NOMO-1 treated with DMSO at 0.1 percent for 48 hours (cell line): ENCODE data around the gene RSPH4A.
"Not testable (repeated sequence)": the region's sequence is repeated elsewhere in the genome, so short reads cannot be mapped to it uniquely, and the experiment has no call there.

Experiments used
- DNase-seq: peaks from one replicate; lab custom pipeline; 2025; ENCODE audit not compliant: unreplicated experiment; lab: John Stamatoyannopoulos, UW

RSPH4A gene

DNA sequence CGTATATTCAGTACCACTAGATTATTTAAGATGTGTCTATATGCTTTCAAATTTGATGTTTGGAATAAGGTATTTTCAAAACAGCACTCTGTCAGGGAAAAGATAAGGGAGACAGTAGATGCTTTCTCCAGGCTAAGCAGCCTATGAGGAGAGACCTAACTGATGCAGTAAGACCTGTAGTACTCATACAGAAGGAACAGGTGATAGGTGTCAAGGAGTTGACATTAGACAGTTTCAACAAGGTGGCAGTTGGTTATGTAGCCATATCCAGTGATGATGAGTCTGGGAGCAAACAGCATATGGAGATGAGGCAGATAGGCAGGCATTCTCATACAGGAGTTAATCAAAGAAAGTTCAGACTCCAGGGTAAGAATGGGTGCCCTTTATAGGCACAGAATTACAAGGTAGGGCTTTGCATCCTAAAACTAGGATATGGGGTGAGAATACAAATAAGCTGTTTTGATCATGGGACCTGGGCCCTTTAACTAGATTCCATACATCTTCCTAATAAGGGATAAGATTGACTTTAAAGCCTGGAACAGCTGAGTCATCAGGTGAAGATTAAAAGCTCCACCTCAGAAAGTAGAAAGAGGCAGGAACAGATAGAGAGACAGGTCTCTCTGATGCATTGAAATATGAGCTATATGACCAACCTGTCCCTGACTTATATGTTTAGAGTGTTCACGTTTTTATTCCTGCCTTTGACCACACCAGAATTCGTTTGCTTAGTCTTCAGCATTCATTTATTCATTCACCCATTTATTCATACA is 7.9 kb downstream of the RSPH4A start:
- no peak for DNase-seq

DNA sequence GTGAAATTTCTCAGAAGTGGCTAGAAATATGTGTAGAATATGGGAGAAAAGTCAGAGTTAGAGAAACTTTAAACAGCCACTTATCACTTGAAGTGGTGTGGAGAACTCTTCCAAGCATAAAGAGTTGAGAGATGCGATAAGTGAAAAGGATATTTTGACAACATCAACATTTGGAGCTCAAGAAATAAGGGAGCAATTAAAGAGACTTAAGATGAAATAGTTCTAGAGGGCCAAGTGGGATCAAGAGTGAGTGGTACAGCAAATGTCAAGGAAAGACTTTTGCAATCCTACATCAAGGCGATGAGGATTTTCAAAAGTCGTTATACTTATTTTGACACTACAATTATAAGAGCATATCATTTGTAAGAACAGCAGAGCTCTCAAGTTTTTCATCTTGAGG is 9.6 kb downstream of the RSPH4A start:
- no peak for DNase-seq

DNA sequence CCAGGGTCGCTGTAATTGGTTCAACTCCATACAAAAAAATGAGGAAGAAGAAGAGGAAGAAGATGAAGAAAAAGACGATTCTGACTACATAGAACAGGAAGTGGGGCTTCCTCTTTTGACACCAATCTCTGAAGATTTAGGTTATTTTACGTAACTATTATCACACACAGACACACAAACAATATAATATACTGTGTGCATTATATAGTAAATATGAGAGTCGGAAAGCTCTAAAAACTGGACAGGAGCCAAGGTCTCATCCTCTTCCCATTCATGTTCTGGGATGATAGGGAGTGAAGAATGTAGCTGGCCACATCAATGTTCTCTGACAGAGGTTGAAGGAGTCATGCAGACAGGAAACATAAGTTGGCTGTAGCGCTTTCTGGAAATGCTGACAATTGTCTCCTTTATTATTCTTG is 13.3 kb downstream of the RSPH4A start:
- DNase-seq: peak; percentile 87

DNA sequence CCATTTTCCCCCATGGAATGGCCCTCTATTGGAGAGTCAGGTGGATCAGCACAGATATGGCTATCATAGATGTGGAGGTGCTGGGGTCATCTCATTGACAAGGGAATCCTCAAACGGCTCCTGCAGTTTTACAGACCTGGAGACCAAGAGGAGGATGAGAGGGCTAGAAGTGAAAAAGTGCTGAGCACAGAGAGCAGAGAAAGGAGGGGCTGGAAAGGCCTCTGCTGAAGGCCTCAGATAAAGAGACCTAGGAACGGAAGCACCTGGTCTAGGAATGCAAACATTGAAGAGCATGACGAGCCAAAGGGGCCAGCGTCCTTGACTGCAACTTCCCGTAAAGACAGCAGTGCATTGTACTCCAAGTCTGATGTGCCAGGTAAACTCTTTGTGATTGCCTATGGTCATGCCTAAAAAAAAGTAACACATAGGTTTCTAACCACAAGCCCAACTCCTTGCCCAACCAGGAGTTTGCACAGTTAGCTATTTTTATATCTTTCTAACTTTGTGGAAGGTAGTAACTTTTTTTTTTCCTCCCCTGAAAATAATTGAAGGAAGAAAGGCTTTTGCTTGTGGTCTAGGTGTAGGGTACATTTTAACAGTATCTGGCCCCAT is 15.2 kb downstream of the RSPH4A start:
- DNase-seq: no peak

DNA sequence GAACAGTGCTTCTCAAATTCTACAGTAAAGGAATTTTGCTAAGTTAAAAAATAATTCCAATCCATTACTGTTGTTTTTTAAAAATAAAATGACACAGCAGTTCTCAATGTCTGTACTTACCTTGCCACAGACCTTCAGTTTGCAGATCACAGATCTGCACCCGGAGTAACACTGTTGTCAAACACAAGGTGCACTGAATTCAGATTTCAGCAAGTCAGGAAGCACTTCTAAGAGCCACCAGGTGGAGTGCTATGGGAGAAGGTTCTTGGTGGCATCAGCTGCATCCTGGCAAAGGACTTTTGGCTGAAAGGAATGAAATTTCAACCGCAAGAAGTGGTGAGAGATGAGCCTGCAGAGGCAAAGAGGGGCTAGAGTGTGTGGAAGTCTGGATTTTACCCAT is 17.4 kb downstream of the RSPH4A start:
- no peak for DNase-seq

DNA sequence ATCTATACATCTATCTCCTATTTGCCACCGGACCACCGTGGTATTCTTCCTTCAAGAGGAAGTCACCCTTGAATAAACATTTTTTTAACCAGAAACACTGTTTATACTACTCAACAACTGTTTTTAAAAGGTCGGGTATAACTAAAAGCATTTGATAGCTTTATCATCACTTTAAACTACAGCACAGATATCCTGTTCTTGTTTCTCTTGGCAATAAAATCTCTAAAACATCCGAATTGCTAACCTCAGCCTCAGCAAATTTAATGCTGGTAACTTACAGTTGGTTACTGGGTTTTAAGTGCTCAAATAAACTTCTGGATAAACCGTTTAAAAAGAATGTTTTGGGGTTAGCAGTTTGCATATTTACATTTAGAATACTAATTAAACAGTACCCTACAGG is 31.9 kb downstream of the RSPH4A start:
- DNase-seq: no peak

DNA sequence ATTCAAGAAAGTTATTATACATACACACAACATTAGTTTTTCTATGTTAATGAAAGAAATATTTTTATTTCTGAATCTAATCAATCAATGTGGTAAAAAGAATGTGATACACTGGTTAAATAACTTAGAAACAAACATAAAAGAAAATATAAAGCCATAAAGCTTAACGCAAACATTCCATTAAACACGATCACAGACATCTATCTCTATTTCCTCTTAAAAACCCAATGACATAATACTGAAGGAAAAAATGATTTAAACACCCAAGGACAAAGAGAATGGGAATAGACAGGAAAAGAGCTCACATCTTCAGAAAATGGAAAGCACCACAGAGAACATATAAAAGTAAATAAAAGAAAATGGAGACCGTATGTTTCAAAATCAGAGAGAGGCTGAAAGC is 32.9 kb downstream of the RSPH4A start:
- no peak for DNase-seq

DNA sequence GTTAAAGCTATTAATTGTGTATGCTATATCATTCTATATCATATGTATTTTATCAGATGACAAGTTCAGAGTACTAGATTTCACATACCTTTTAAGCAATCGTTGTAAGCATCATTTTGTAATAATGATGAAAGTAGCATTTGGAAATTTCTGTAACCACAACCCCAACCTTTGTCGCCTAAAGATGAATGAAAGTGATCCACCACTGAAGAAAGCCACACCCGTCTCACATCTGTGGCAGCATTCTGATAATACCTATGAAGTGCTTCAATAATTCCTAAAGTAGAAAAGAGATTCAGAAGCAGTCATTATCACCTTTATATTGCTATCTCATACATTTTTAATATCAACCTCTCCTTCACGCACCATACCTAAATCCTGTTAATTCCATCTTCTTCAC is 35.6 kb downstream of the RSPH4A start:
- DNase-seq: peak; percentile 34

DNA sequence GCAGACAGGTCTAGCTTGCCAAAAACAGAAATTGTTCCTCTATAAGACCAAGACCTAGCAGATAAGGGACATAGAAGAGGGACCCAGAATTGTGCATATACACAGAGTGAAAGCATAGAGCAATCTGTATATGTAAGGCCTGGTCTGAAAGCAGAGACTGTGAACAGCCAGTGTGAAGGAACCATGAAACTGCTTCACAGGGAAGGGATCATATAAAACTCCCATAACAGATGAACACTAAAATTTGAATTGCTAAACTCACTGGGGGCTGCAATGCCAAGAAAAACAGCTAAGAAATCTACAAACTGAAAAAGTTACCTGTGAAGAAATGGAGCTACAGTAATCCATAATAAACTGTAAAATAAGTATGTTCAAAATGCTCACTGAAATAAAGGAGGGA is 45.3 kb downstream of the RSPH4A start:
- no peak for DNase-seq

DNA sequence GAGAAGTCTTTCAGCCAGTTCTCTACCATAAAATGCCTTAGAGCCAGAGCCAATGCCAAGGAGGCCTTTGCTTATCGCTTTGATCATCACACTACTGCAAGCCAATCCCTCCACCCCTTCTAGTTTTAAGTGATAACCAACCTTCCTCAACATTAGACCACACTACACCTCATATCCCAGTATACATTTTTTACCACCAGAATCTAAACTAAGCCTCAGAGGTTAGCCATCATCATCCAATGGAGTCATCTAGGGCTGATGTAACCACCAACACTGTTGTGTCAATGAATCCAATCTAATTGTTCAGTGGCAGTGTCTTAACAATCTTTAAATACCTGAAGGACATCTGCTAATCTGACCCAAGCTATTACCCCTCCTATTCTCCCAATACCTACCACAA is 45.9 kb downstream of the RSPH4A start:
- DNase-seq: no peak

DNA sequence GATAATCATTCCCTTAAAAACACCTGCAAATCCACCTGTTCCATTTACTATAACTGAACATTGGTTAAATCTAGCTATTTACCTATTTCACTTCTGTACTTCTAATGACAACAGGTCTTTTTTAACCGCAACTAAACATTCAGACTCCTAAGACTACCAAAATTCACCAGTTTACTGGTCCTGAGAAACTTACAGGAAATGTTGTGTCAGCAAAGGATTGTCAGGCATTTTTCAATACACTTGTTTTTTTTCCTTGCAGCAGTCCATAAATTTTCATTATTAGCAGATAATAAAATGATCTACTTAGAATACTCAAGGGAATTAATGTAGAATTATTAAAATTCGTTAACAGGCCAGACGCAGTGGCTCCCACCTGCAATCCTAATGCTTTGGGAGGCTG is 47.0 kb downstream of the RSPH4A start:
- no peak for DNase-seq

DNA sequence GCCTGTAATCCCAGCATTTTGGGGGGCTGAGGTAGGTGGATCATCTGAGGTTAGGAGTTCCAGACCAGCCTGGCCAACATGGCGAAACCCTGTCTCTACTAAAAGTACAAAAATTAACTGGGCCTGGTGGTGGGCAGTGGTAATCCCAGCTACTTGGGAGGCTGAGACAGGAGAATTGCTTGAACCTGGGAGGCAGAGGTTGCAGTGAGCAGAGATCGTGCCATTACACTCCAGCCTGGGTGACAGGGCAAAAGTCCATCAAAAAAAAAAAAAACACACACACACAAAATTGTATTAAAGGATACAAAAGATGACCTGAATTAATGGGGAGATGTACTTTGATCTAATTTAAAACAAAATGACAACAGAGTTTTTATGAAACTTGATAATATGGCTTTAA is 47.9 kb downstream of the RSPH4A start:
- not testable (repeated sequence) for DNase-seq

DNA sequence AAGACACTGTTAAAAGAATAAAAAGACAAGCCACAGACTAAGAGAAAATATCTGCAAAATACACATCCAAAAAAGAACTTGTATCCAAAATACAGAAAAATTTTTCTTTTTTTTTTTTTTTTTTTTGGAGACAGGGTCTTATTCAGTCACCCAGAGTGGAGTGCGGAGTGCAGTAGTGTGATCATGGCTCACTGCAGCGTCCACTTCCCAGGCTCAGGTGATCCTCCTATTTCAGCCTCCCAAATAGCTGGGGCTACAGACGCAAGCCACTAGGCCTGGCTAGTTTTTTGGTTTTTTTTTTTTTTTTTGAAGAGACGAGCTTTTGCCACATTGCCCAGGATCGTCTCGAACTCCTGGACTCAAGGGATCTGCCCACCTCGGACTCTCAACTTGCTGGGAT is 49.2 kb downstream of the RSPH4A start:
- DNase-seq: no peak

DNA sequence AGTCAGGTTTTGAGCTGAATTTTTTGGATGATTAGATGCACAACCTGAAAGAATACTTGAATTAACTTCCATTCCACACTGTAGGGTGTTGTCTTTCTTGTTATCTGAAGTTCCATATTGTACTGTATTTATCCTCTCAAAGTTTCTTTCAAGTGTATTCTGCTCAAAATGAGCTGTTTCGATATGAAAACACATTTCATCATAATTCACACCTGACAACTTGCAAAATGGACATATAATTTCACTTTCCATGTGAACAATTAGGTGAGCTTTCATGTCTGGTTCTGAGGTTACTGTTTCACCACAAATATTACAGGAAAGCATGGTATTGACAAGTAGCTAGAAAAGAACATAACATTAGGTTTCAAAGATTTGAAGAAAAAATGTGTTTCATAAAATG is 50.6 kb downstream of the RSPH4A start:
- DNase-seq: no peak

DNA sequence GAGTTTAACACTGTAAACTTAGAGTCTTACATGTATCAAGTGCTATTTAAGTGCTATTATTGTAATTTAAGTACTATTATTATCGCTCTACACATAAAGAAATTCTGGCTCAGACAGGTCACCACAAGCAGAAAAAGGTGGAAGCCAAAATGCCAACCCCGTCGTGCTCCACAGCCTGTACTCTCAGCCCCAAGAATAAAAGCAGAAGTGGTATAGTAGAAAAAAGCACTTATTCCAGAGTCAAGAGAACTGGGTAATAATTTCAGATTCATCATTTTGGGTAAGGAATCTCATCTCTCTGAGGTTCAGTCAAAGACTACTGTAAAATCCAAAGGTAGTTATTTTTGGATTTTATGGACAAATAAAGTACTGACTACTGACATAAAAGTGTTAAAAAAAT is 51.3 kb downstream of the RSPH4A start:
- DNase-seq: peak; percentile 78

DNA sequence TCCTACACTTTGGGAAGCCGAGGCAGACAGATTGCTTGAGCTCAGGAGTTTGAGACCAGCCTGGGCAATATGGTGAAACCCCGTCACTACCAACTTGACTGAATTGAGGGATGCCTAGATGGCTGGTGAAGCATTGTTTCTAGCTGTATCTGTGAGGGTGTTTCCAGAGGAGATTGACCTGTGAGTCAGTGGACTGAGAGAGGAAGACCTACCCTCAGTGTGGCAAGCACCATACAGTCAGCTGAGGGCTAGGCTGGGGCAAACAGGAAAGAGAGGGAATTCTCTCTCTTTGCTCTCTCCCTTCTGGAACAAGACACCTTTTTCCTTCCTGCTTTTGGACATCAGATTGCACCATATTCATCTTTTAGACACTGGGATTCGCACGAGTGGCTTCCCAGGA is 56.0 kb downstream of the RSPH4A start:
- no peak for DNase-seq

DNA sequence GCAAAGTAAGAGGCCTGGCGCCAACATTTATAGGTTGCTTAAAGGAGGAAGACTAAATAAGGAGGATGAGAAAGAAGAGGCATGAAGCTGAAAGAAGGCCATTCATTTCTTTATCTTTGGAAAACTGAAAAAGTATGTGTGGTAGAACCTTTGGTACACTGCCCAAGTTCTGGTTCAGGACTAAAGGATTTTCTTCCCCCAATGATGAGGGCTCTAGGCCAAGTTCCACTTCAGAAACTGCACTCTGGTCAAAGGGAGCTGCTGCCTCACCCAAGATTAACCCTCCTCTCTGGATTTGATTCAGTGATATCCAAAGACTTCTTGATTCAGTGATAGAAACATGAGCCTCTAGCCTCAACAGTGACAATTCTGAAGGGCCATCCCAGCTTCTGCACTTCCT is 59.7 kb downstream of the RSPH4A start:
- DNase-seq: no peak

DNA sequence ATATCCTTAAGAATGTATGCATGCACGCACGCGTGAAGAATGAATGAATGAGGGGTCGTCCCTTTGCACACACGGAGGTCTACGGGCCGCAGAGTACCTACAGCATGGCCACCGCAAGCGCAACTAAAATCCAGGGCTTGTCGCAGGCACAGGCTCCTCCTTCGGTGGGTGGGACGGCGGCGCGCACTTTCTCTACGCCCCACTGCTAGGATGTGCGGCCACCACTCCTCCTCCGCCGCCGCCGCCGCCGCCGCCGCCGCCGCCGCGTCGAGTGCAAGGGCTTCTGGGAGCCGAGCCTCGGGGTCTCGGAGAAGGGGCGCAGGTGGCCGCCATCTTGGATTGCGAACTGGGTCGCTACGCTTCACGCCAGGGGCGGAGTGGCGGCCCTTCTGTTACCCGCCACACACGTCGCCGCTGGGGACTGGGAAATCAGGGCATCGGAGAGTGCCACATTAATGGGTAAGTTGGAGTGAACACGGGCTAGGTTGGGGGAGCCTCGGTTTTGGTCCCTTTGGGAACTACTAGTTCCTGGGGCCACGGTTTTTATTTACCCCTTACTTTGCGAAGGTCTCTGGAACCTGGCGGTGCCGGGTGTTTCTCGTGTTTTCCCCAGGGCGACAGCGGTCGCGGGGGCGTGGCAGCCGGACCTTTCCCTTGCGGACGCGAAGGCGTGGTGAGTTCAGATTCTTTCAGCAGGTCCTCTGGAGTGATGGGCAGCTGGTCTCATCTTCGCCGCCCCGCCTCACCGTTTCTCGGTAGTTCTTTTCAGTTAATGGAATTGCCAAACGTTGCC is 64.8 kb downstream of the RSPH4A start, which contains the start of gene KPNA5:
Gene KPNA5, plus strand, starts transcription at position 332 of the 793 bp plus-strand sequence. Its CDS starts 124 bp downstream, at position 456.
- DNase-seq: peak; percentile 88

DNA sequence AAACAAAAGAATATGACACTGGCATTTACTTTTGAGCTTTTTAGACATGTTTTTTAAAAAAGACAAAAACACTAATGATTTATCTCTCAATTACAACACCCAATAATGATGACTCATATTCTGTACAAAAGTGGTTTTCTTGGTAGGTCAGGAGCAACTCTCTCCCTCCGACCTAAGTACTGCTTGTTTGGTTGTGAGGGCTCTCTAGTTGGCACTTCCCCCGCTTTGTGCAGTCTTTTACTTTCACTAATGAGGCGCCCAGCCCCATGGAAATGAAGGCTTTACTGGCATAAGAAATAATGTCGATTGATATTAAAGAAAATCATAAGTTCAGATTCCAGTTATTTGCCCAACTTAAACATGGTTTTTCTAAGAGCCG is 66.0 kb downstream of the RSPH4A start:
- DNase-seq: peak; percentile 71
